ENCODE data around the gene RAB8B.

RAB8B gene

GRCh38 chr15:63243776-63244175, 54.4 kb downstream of the RAB8B start:
- no peak overlapping the region for H3K4me3 ChIP-seq (ENCODE audit: low read depth, low read length)

DNA sequence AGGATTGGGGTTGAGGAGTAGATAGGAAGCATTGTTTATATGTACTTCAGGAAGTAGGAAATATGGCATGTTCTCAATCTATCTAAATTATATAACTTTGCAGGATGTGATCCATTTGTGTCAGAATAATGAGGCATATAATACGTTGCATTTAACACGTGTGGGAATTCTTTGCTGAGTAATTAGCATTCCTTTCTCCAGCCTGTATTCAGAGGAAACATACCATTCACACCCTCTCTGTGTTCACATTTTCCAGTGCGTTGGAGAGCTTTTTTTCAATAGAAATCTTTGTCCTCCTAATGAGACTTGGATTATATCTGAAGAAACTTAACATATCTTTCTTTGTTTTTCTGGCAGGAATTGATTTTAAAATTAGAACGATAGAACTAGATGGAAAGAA, 55.0 kb downstream of the RAB8B start:
- no peak overlapping the region for H3K4me3 ChIP-seq (ENCODE audit: low read depth, low read length)
- TF ChIP-seq, protein P1, sequence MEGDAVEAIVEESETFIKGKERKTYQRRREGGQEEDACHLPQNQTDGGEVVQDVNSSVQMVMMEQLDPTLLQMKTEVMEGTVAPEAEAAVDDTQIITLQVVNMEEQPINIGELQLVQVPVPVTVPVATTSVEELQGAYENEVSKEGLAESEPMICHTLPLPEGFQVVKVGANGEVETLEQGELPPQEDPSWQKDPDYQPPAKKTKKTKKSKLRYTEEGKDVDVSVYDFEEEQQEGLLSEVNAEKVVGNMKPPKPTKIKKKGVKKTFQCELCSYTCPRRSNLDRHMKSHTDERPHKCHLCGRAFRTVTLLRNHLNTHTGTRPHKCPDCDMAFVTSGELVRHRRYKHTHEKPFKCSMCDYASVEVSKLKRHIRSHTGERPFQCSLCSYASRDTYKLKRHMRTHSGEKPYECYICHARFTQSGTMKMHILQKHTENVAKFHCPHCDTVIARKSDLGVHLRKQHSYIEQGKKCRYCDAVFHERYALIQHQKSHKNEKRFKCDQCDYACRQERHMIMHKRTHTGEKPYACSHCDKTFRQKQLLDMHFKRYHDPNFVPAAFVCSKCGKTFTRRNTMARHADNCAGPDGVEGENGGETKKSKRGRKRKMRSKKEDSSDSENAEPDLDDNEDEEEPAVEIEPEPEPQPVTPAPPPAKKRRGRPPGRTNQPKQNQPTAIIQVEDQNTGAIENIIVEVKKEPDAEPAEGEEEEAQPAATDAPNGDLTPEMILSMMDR (IDR thresholded peaks at IDR 0.05; ENCODE audit: borderline replicate concordance, insufficient read depth, low read depth, low read length): no peak

More at GRCh38 chr15:63243776-63244175, 54.4 kb downstream of the RAB8B start:
- TF ChIP-seq, protein P1 (IDR thresholded peaks at IDR 0.05; ENCODE audit: borderline replicate concordance, insufficient read depth, low read depth, low read length): no peak

DNA sequence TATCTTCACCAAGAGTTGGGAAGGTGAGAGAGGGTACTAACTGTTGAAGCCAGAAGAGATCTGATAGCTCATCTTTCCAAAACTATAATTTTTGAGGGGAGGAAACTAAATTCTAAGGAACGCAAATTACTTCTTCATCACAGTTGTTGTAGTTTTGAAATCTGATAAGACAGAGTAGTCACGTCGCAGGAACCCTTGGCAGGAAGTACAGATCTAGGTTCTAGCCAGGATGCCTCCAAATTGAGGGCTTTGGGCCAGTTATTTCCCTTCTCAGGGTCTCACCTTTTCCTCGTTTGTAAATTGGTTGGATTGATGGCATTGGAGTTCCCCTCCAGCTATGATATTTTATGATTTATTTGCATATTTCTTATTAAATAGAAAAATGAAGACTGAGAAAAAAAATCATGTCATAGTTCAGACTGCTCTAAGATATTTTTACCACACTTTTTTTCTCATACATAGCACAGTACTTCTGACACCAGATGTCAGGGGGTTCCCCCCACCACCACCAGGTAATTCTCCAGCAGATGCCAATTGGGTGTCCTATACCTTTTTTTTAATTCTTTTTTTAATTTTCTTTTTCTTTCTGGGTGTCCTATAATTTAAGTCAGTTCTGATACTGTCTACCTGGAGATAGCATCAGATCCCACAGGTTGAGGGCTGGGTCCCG, 55.7 kb downstream of the RAB8B start:
- H3K4me3 ChIP-seq (ENCODE audit: low read depth, low read length): no peak overlapping the region

GRCh38 chr15:63246691-63247469, 57.5 kb downstream of the RAB8B start:
- no peak overlapping the region for H3K4me3 ChIP-seq (ENCODE audit: low read depth, low read length)
- TF ChIP-seq, protein P1 (IDR thresholded peaks at IDR 0.05; ENCODE audit: borderline replicate concordance, insufficient read depth, low read depth, low read length): no peak

More for the DNA sequence above, 55.7 kb downstream of the RAB8B start:
- TF ChIP-seq, protein P1 (IDR thresholded peaks at IDR 0.05; ENCODE audit: borderline replicate concordance, insufficient read depth, low read depth, low read length): no peak

GRCh38 chr15:63250312-63250965, 61.0 kb downstream of the RAB8B start:
- H3K4me3 ChIP-seq (ENCODE audit: low read depth, low read length): no peak overlapping the region

DNA sequence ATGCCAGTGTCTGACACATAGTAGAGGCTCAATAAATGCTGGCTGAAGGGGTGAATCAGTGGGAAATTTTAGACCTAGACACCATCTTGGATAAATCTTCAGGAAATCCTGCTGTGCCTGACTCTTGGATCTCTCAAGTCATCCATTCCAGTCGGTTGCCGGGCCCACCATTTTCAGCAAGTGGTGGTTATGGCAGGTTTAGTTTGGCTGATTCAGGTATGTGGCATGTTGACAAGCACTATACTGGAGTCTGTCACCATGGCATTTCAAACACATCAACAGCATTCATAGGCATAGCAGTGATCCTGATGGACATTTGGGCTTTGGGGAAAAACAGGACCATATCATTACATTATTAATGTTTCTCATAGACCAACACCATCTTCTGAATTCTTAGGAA, 62.3 kb downstream of the RAB8B start:
- no peak overlapping the region for H3K4me3 ChIP-seq (ENCODE audit: low read depth, low read length)
- TF ChIP-seq, protein P1 (IDR thresholded peaks at IDR 0.05; ENCODE audit: borderline replicate concordance, insufficient read depth, low read depth, low read length): no peak

More at GRCh38 chr15:63250312-63250965, 61.0 kb downstream of the RAB8B start:
- TF ChIP-seq, protein P1 (IDR thresholded peaks at IDR 0.05; ENCODE audit: borderline replicate concordance, insufficient read depth, low read depth, low read length): no peak
